Aorta (tissue), 5 donors: ENCODE measurements around the gene SAC3D1. TPM values are rescaled to one million over a fixed set of nuclear protein-coding genes. Genes with fewer than 3 reads are reported as not detected.

Source experiments
- ATAC-seq: fragments of 200-7000 bp; cut with Tn5 transposase; one replicate; pipeline ENCODE4 v1.9.1; 2022; ENCODE audit warnings: moderate library complexity; ENCODE audit not compliant: low FRiP score
- DNase-seq, 2 donors: peaks; one replicate each; pipeline ENCODE4 v3.0.0-alpha.2; 2020
- H3K27ac ChIP-seq, 2 donors: one replicate each; pipeline ENCODE4 v1.5.1; 2013; ENCODE audit warnings: low read length in 2 of 2, mild to moderate bottlenecking in 2 of 2, moderate library complexity in 2 of 2, control low read depth in 1 of 2, inconsistent platforms in 1 of 2, low read depth in 1 of 2
- H3K27me3 ChIP-seq, 2 donors: one replicate each; pipeline ENCODE4 v1.6.1; 2013; ENCODE audit warnings: control low read depth in 1 of 2, low read length in 1 of 2, mild to moderate bottlenecking in 1 of 2, moderate library complexity in 1 of 2; ENCODE audit not compliant: insufficient read depth in 2 of 2, control insufficient read depth in 1 of 2
- H3K36me3 ChIP-seq, 2 donors: one replicate each; pipeline ENCODE4 v1.6.1; 2013; ENCODE audit warnings: control low read depth in 1 of 2, low read length in 1 of 2, mild to moderate bottlenecking in 1 of 2; ENCODE audit not compliant: insufficient read depth in 2 of 2, control insufficient read depth in 1 of 2
- H3K4me1 ChIP-seq, 2 donors: one replicate each; pipeline ENCODE4 v1.6.1; 2013; ENCODE audit warnings: low read length in 2 of 2, control low read depth in 1 of 2, mild to moderate bottlenecking in 1 of 2, moderate library complexity in 1 of 2; ENCODE audit not compliant: insufficient read depth in 2 of 2, control insufficient read depth in 1 of 2
- H3K4me3 ChIP-seq, 2 donors: one replicate each; pipeline ENCODE4 v1.5.1; 2013; ENCODE audit warnings: low read length in 2 of 2, control low read depth in 1 of 2, mild to moderate bottlenecking in 1 of 2
- H3K9me3 ChIP-seq: one replicate; pipeline ENCODE4 v1.6.1; 2013; ENCODE audit warnings: mild to moderate bottlenecking, low read length; ENCODE audit not compliant: control insufficient read depth
- WGBS, 2 donors: extraction: QIAGEN DNeasy Blood & Tissue Kit; methylation state at CpG; one replicate each; pipeline ENCODE4 v1.1.7; 2013; 5-methylcytosine and 5-hydroxymethylcytosine counted together
- intact Hi-C, 2 donors: fragments of 100-400 bp; cut with DNase I; formaldehyde crosslinking; loops; one replicate each; pipeline versions ENCODE4 v1.14.2 to v1.15.0; 2022
- polyA plus RNA-seq, 2 donors: library from polyadenylated mRNA; stranded (reverse); fragments of 200-250 nt; gene quantifications; one replicate each; pipeline ENCODE4 v1.2.3, GENCODE V29; 2013
- total RNA-seq, 2 donors: library from RNA; stranded (reverse); fragmentation: NEBNext Ultra II Directional; extraction: Animal tissue kit (Norgen Biotek cat#: 25700); gene quantifications; one replicate each; pipeline ENCODE4 v1.2.1, GENCODE V29; 2021
- donor health status: healthy with polysubstance abuse.
- donor health status: Bipolar disorder and iron deficiency.
- donor health status: DM: no; HTN: no; CAD: no.
- donor health status: DM: no; HTN: no; CAD: no.
- donor health status: DM: yes; HTN: yes; CAD: no.

SAC3D1 gene
- total and polyA plus RNA-seq, 4 donors = 3.6 to 7.5 (median 5.2) TPM

DNA sequence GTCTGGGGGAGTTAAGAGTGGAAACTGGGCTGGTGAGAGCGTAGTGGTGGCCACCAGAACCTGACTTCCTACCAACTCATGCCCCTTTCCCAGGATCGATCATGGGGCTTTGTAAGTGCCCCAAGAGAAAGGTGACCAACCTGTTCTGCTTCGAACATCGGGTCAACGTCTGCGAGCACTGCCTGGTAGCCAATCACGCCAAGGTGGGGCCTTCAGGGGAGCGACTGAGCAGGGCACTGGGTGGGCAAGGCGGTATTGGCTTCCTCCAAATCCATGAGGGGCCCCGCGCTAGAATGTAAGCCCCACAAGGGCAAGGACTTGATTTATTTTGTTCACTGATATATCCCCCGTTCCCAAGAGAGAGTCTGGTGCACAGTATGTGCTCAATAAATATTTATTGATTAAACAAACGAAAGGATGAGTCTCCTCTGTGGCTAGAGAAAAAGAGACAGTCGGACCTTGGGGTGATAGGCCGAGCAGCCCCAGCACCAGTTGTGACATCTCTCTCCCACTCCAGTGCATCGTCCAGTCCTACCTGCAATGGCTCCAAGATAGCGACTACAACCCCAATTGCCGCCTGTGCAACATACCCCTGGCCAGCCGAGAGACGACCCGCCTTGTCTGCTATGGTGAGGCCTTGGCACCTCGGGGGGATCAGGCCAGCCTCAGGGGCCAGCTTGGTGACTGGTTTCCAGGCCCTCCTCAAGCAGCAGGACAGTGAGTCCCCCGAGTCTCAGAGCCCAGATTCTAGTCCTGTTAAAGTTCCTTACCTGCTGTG, 43.8 kb downstream of the SAC3D1 start:
- no peaks in the 10 kb centered on the region for H3K27me3 ChIP-seq
- ATAC-seq = no peak
- peak overlapping the region; percentile 79 to 83 for H3K4me3 ChIP-seq
- no peaks in the 10 kb centered on the region for H3K9me3 ChIP-seq
- no peaks in the 10 kb centered on the region for H3K36me3 ChIP-seq
- H3K27ac ChIP-seq = peak overlapping the region in 1 of 2 donors; percentile 9
- WGBS, 2 donors = 37 to 41% methylated on average over 23 of the region's 23 CpGs
- DNase-seq = no peak
- H3K4me1 ChIP-seq = no peaks in the 10 kb centered on the region
- intact Hi-C loops = loop anchor here (5.0 to 10.0 kb wide), 2 partner anchors 38 to 60 kb away; partner anchors contain the start of genes FAU (in 1 of the 2), MRPL49 (in 1 of the 2) and SNX15 (in 1 of the 2)

DNA sequence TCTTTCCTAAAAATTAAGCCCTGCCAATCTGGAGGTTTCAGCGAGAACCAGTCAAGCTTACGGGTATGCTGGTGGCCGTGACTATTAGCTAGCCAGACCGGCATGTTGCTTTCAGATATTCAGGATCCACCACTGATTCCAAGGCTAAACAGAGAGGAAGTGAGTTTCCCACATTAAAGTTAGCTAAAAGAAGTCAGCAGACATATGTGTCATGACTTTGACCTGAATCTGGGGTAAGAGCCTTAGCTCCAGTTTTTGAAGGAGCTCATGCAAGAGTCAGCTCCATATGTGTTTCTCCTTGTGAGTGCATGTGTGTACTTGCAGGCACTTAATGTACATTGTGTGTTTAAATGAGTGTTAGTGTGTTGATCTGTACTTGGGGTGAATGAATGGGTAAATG, 44.4 kb downstream of the SAC3D1 start:
- Histone ChIP-seq H3K4me3 (no peak overlapping the region), H3K27ac (no peak overlapping the region), H3K36me3 (no peaks in the 10 kb centered on the region), H3K27me3 (no peaks in the 10 kb centered on the region), H3K9me3 (no peaks in the 10 kb centered on the region), H3K4me1 (no peaks in the 10 kb centered on the region)
- ATAC-seq = no peak
- intact Hi-C loops = loop anchor here in 1 of 2 donors (10.0 kb wide), 1 partner anchor 61 kb away; the partner anchor contains the start of gene SNX15
- 84 to 86% methylated on average over 4 of the region's 4 CpGs for WGBS, 2 donors
- DNase-seq = no peak

DNA sequence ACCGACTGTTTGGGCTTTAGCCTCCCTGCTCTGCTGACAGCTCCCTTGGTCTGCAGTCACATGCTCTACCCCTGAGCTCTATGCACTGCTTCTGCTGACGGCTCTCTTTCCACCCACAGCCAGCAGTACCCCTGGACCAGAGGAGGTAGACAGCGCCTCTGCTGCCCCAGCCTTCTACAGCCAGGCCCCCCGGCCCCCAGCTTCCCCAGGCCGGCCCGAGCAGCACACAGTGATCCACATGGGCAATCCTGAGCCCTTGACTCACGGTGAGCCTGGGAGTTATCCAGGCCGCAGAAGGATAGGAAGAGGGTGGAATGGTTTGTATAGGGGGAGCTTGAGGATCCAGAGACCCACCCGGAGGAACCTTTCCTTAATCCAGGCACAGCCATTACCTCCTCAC, 45.8 kb downstream of the SAC3D1 start:
- DNase-seq (no peak), ATAC-seq (no peak)
- Histone ChIP-seq H3K9me3 (no peaks in the 10 kb centered on the region), H3K27me3 (no peaks in the 10 kb centered on the region), H3K27ac (no peak overlapping the region), H3K4me1 (no peaks in the 10 kb centered on the region), H3K36me3 (no peaks in the 10 kb centered on the region), H3K4me3 (no peak overlapping the region)
- intact Hi-C loops = loop anchor here in 1 of 2 donors (10.0 kb wide), 1 partner anchor 62 kb away; the partner anchor contains the start of gene SNX15
- WGBS, 2 donors = 88 to 94% methylated on average over 9 of the region's 9 CpGs

DNA sequence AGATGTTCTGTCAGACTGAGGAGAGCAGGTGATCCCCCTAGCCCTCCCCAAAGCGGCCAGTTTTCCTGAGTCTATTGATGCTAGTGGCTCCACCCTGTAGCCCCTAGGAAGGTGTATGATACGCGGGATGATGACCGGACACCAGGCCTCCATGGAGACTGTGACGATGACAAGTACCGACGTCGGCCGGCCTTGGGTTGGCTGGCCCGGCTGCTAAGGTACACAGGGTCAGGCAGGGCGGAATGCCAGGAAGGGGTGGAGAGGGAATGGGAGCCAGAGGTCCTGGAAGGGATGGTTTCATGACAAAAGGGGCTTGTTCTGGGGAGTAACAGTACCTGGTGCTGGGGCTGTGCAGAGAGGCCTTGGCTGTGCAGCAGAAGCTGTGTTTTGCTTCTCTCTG, 46.2 kb downstream of the SAC3D1 start:
- Histone ChIP-seq H3K36me3 (no peaks in the 10 kb centered on the region), H3K27me3 (no peaks in the 10 kb centered on the region), H3K27ac (no peak overlapping the region), H3K4me1 (no peaks in the 10 kb centered on the region), H3K9me3 (no peaks in the 10 kb centered on the region), H3K4me3 (no peak overlapping the region)
- no peak for DNase-seq
- WGBS, 2 donors = 86 to 89% methylated on average over 11 of the region's 11 CpGs
- intact Hi-C loops = loop anchor here in 1 of 2 donors (10.0 kb wide), 1 partner anchor 62 kb away; the partner anchor contains the start of gene SNX15
- no peak for ATAC-seq

DNA sequence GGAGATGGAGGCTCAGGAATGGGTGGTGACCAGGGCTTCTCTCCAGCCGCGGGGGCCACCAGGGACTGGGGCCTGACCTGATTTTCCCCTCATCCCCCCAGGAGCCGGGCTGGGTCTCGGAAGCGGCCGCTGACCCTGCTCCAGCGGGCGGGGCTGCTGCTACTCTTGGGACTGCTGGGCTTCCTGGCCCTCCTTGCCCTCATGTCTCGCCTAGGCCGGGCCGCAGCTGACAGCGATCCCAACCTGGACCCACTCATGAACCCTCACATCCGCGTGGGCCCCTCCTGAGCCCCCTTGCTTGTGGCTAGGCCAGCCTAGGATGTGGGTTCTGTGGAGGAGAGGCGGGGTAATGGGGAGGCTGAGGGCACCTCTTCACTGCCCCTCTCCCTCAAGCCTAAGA, 46.8 kb downstream of the SAC3D1 start:
- H3K4me1 ChIP-seq = no peaks in the 10 kb centered on the region
- no peaks in the 10 kb centered on the region for H3K9me3 ChIP-seq
- WGBS, 2 donors = 90 to 93% methylated on average over 15 of the region's 15 CpGs
- DNase-seq (no peak), ATAC-seq (no peak)
- H3K36me3 ChIP-seq = no peaks in the 10 kb centered on the region
- intact Hi-C loops = loop anchor here in 1 of 2 donors (10.0 kb wide), 1 partner anchor 63 kb away; the partner anchor contains the start of gene SNX15
- no peaks in the 10 kb centered on the region for H3K27me3 ChIP-seq
- H3K27ac ChIP-seq = no peak overlapping the region
- H3K4me3 ChIP-seq = no peak overlapping the region

DNA sequence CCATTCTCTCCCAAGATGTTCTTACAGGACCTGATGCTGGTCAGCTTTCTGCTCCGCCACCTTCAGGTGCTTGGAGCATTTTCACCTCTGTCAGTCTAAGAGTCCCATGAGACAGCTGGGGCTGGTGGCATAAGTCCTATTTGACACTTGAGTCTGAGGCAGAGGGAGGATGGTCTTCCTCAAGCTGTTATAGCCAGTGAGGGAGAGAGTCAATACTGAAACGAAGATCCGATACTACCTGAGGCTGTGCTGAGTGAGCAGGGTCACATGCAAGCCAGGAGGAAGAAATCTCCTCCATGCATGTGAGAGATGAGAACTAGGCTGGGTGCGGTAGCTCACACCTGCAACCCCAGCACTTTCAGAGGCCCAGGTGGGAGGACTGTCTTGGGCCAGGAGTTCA, 48.6 kb downstream of the SAC3D1 start:
- Histone ChIP-seq H3K4me3 (no peak overlapping the region), H3K27me3 (no peaks in the 10 kb centered on the region), H3K4me1 (no peaks in the 10 kb centered on the region), H3K9me3 (no peaks in the 10 kb centered on the region), H3K36me3 (no peaks in the 10 kb centered on the region), H3K27ac (no peak overlapping the region)
- 89 to 91% methylated on average over 4 of the region's 4 CpGs for WGBS, 2 donors
- DNase-seq = no peak
- intact Hi-C loops = loop anchor here in 1 of 2 donors (10.0 kb wide), 1 partner anchor 65 kb away; the partner anchor contains the start of gene SNX15
- no peak for ATAC-seq

DNA sequence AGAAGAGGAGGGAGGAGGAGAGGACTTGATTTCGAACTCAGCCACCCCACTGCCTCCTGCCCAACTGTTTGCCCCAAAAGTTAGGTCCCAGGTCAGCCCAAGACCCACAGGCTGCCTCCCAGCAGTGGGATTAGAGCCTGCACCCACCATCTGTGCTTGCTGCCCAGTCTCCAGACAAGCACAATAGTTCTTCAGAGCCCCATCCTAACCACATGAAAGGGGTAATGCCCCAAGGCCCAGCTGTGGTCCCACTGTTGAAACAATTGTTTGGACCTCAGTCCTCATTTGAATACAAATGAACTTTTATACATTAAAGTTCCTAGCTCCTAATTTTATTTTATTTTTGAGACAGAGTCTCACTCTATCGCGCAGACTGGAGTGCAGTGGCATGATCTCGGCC, 49.6 kb downstream of the SAC3D1 start:
- 89 to 95% methylated on average over 4 of the region's 4 CpGs for WGBS, 2 donors
- Histone ChIP-seq H3K4me3 (no peak overlapping the region), H3K36me3 (no peaks in the 10 kb centered on the region), H3K27ac (no peak overlapping the region), H3K9me3 (no peaks in the 10 kb centered on the region), H3K27me3 (no peaks in the 10 kb centered on the region), H3K4me1 (no peaks in the 10 kb centered on the region)
- ATAC-seq = no peak
- intact Hi-C loops = no loop called here
- no peak for DNase-seq
